Medulla oblongata (tissue), 1 donor: Measurements from ENCODE around the gene GNPTAB.
A peak's percentile ranks its signal among the peaks of the same experiment; 100 is the strongest.

Source experiments
- DNase-seq: peaks from one replicate; pipeline ENCODE4 v3.0.0-alpha.2; 2015; ENCODE audit errors: extremely low spot score

Gene GNPTAB

DNA sequence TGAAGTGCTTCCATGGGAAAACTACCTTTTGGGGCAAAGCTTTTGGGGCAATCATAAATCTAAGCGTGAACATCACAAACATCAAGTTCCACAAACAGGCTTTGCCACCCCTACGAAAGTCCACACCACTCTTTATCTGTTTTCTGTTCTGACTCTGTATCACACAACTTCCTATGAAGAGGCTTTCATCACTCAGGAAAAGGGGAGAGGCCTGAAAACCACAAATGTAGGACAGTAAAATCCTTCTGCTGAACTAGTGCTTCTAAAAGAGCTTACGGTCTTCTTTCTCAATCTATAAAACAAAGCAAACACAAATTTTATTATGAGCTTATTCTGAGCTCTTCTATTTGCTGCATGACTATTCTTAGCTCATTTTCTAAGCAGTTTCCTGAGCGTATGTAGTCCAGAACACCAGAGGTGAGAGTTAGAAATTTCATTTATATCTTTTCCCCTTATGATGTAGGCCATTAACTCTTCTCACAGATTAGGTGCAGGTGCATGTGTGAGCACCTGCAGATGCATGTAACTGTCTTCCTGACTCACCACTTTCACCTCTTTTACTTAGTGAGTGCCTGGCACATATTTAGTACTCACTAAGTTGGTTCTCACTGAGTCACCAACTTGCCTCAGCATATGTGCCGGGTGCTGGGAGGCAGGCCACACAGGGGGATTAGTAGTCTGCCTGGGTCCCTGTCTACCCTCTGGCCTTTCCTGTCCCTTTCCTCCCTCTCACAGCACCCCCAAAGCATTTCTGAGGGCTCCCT, 58.6 kb downstream of the GNPTAB start:
- peak; percentile 28 for DNase-seq

DNA sequence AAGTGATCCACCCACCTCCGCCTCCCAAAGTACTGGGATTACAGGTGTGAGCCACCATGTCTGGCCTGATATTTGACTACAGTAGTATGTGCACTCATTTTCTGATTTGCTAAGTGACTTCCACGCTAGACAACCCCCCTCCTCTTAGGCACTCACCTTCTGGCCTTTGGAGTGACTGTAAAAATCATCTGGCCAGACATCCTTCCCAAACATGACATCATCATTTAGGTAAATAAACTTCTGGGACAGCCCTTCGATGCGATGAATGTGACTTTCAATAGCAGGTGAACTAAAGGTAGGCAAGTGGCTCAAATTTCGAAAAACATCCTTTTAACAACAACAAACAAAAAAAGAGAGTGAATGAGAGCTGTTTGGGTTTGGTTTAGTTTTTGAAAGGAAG, 60.9 kb downstream of the GNPTAB start:
- no peak for DNase-seq

GRCh38 chr12:101768781-101769180, 62.0 kb downstream of the GNPTAB start:
- no peak for DNase-seq

GRCh38 chr12:101767537-101767936, 63.2 kb downstream of the GNPTAB start:
- no peak for DNase-seq

- DNase-seq, result no peak
Measured at GRCh38 chr12:101764051-101764792, 66.5 kb downstream of the GNPTAB start.

DNA sequence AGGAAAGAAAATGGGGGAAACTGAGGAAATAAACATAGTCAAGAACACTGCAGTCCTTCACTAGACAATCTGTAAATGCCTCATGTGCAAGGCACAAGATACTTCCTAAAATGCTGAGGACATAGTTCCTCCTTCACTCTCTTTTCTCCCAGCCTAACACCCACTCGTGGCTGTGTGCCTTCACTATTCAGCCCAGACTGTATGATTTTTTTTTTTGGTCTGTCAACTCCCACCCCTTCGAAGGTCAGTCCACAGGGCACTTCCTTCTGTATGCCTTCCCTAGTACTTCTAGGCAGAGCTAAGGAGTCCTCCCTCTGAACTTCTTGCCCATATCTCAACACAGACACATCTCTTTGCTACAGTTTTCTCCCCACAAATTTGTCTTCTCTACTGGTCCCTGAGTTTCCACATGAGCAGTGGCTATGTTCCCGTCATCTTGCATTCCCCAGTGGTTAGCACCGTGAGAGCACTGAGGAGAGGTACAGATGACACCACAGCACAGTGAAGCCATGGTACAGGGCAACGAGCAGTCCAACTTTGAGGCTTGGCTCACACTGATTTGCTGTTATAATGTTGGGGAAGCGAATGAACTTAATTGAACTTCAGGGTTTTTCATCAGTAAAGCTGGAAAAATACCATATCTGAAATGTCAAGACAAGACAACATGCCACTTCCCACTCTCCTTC, 67.4 kb downstream of the GNPTAB start:
- peak; percentile 57 for DNase-seq

GRCh38 chr12:101761781-101762180, 69.0 kb downstream of the GNPTAB start:
- DNase-seq, result no peak

DNA sequence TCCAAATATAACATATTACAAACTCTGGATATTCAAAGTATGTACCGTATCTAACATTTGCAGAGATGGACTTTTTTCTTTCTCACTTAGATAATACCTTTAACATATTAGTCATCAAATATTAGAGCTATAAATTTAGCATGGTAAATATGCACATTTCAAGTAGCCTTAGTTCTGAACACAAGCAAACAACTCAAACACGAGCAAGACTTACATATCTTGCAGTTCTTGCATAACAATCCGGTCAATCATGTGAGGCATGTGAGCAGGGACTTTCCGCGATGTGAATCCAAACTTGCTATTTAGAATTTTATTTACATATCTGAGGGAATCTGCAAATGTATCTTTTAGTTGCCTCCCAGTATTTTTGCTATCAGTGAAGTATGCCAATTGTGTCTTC, 69.4 kb downstream of the GNPTAB start:
- DNase-seq, result no peak

DNA sequence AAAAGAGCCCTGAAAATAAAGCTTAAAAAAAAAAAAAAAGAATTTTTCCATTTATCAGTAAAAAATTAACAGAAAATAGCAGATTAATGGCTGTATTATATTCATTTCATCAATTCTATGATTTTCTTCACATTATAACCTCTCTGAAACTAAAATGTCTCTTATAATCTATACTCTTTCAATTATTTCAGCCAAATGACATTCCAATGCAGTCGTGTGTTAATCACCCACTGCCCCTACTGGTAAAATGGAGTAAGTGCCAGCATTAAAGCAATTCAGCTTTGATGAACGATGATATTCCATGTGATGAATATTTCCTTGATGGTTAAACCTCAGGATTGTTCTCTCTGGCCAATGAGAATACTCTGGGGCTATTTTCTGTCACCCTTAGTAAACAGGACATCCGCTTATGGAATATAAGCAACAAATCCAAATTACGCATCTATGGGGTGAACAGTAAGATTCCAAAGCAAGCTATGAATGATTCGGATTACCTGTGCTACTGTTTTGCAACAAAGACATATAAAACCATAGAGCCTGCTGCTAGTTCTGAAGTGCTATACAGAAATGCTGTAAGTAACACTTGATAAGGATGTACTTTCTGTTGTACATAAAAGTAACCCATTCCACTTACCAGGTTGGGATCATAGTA, 71.2 kb downstream of the GNPTAB start:
- no peak for DNase-seq

- DNase-seq, result no peak
Measured at GRCh38 chr12:101750152-101750551, 80.6 kb downstream of the GNPTAB start.

GRCh38 chr12:101749657-101750056, 81.1 kb downstream of the GNPTAB start:
- no peak for DNase-seq

DNA sequence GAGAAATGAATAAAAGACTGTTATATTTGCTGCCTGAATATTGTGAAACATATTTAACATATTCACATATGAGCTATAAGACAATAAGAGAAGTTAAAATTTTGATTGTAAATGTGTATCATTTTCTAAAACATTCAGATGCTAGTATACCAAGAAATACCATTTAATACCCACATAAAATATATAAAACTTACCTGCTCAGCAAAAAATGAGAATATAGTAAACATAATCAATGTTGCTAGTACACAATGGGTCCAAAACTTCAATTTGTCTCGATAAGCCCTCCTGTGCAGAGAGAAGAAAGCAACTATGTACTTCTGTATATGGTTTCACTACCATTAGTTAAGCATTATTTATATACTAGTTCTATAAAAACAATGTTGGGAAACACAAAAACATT, 81.9 kb downstream of the GNPTAB start:
- no peak for DNase-seq

GRCh38 chr12:101747697-101748096, 83.1 kb downstream of the GNPTAB start:
- DNase-seq, result no peak

DNA sequence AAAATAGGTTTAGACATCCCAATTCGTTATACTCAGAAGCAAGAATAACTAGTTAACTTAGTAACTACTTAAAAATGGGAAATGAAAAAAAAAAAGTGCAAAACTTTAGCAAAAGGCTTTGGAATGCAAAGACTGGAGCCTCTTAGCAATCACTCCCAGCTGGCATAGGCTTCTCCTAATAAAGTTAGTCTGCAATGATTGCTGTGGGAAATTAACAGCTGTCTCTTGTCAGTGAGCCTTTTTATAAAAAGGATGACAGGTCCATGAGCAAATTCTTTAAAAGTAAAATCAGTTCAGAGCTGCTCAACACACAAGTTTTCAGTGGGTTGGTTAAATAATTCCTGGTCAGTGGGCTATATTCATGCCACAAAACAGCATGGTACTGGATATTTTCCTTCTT, 84.1 kb downstream of the GNPTAB start:
- DNase-seq, result no peak

DNA sequence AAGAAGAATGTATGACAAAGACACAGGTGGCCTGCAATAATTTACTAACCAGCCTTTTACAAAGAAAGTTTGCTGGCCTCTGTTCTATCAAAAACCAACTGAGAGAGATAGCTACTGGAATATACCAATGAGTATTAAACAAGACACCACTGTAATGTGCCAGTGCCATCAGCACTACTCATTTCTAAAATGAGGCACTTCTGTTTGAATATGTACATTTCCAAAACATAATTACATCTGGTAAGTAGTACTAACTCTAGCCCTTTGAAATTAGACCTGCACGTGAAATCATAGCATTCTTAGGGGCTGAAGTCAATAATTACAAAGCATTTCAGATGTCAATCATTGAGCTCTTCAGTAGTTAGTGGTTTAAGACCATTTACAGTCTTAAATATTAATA, 84.6 kb downstream of the GNPTAB start:
- no peak for DNase-seq

GRCh38 chr12:101745481-101745880, 85.3 kb downstream of the GNPTAB start:
- no peak for DNase-seq

DNA sequence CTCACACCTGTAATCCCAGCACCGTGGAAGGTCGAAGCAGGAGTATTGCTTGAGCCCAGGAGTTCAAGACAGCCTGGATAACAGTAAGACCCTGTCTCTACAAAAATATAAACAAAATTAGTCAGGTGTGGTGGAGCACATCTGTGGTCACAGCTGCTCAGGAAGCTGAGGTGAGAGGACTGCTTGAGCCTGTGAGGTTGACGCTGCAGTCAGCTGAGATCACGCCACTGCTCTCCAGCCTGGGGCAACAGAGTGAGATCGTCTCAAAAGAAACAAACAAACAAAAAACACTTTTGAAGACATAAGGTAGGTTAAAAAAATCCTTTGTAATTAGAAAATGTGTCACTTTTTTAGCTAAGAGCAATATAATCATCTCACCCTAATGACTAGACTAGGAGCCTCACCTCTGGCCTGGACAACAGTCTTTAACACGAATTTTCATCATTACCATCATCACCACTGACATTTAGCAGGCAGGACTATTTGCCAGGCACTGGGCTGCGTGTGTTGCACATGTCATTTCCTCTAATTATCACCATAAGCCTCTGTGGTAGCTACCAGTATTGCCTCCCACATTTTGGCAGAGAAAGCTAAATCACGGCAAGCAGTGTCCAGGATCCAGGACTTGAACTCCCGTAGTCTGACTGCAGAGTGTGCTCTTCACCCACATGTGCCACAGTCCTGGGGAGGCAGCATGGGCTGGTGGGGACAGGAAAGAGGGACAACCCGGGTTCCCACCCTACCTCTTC, 86.9 kb downstream of the GNPTAB start:
- no peak for DNase-seq

GRCh38 chr12:101743242-101743641, 87.5 kb downstream of the GNPTAB start:
- no peak for DNase-seq

DNA sequence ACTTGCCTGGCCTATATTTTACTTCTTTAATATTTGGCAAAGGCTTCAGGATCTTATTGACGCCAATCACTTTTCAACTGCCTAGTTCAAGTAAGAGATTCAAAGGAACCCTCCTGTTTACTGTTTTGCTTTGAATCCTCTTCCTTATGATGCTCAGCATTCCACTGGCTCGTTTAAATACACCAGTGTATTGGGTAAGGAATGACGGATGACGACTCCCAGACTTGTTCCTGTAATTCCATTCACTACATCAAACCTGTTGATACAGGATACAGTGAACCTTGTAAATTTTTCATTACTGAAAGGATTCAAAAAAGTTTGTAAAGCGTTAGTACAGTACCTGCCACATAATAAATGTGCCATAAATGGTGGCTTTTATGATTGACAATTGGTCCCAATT, 89.8 kb downstream of the GNPTAB start:
- DNase-seq, result no peak

- no peak for DNase-seq
Measured at GRCh38 chr12:101740566-101740965, 90.2 kb downstream of the GNPTAB start.

GRCh38 chr12:101738920-101739665, 91.7 kb downstream of the GNPTAB start, which contains the start of gene SYCP3:
SYCP3 (minus strand) TSS chr12:101739462; CDS start chr12:101737935, 1,527 bp downstream.
- no peak for DNase-seq
